HG02759 (cell line): ENCODE results near the gene TTC28.
"Not testable (repeated sequence)": the region's sequence is repeated elsewhere in the genome, so short reads cannot be mapped to it uniquely, and the experiment has no call there.

Experiments
- ATAC-seq: cut with Tn5 transposase; IDR thresholded peaks from one replicate; pipeline ENCODE4 v1.9.1; 2021; ENCODE audit warnings: mild to moderate bottlenecking, moderate library complexity; ENCODE audit not compliant: unreplicated experiment

TTC28 gene

DNA sequence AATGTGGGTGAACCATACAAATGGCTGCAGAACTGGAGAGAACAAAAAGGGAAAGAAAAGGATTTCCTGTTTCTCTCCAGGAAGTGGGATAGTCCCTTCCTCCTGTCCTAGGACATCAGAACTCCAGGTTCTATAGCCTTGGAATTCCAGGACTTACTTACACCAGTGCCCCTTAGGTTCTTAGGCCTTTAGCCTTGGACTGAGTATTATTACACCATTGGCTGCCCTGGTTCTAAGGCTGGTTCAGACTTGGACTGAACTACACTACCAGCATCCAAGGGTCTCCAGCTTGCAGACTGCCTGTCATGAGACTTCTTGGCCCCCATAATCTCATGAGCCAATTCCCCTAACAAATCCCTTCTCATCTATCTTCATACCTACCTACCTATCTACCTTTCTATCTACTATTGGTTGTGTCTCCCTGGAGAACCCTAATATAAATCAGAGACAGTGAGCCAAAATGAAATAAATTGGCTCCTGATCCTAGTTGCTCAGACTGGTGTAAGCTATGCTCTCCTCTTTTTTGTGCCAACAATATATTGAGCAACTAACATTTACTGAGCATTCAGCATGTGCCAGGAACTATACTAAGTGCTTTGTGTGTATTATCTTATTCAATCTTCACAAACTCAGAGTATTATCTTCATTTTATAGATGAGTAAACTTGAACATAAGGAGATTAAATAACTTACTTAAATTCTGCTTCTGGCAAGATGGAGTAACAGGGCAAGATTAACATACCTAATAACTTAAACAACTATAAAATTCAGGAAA lies 303.7 kb downstream of the TTC28 start:
- no peak for ATAC-seq

GRCh38 chr22:28373831-28374230 lies 305.8 kb downstream of the TTC28 start:
- no peak for ATAC-seq

DNA sequence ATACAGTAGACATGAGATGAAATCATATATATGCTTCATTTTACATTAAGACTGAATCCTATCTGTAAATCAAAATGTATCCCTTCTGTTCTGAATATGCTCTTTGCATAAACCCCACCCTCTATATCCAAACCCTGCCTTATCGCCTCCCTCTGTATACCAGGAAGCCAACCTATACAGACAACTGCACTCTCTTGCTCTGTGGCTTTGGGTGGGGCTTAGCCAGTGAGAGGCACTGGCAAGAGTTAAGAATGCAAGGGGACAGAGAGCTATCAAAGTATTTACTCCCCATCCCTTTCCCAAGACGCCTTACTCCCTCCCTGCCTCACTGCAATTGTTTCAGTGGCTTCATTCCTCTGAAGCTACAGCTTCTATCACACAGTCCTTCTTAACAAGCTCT lies 309.8 kb downstream of the TTC28 start:
- ATAC-seq: no peak

DNA sequence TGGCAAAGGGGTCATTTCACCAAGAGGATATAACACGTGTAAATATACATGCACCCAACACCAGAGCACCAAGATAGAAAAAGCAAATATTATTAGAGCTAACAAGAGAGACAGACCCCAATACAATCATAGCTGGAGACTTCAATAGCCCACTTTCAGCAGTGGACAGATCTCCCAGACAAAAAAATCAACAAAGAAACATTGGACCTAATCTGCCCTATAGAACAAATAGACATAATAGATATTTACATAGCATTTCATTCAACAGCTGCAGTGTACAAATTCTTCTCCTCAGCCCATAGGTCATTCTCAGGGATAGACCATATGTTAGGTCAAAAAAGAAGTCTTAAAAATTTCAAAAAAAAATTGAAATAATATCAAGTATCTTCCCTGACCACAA lies 312.8 kb downstream of the TTC28 start:
- ATAC-seq: no peak

DNA sequence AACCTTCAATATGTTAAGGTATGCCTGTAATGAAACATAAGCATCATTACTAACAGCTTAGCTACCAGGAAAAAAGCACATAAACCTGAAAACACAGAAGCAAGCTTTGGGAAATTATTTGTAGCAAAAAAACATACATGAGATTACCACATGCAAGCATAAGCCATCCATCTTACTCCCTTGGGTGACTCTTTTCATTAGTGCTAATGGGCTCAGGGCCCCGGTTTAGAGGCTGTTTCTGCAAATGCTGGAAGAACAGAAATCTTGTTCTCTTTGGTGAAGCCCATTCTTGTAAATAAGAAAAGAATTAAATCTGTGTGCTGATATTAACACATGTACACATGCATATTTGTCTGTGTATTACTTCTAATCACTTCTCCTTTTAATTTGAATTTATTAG lies 314.3 kb downstream of the TTC28 start:
- no peak for ATAC-seq

DNA sequence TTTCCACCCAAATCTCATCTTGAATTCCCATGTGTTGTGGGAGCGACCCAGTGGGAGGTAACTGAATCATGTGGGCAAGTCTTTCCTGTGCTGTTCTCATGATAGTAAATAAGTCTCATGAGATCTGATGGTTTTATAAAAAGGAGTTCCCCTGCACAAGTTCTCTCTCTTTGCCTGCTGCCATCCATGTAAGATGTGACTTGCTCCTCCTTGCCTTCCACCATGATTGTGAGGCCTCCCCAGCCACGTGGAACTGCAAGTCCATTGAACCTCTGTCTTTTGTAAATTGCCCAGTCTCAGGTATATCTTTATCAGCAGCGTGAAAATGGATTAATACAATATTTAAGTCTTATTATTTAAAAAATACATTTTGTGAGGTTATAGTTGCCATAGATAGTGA lies 315.5 kb downstream of the TTC28 start:
- not testable (repeated sequence) for ATAC-seq

DNA sequence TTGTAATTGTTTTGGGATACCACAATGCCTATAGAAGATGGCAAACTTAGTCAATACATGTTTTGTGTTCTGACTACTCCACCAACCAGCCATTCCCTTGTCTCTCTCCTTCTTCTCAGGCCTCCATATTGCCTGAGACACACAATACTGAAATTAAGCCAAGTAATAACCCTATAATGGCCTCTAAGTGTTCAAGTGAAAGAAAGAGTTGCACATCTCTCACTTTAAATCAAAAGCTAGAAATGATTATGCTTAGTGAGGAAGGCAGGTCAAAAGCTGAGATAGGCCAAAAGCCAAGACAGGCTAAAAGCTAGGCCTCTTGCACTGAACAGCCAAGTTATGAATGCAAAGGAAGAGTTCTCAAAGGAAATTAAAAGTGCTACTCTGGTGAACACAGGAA lies 318.7 kb downstream of the TTC28 start:
- no peak for ATAC-seq

- no peak for ATAC-seq
These were observed 321.3 kb downstream of the TTC28 start for GRCh38 chr22:28358312-28358711.

DNA sequence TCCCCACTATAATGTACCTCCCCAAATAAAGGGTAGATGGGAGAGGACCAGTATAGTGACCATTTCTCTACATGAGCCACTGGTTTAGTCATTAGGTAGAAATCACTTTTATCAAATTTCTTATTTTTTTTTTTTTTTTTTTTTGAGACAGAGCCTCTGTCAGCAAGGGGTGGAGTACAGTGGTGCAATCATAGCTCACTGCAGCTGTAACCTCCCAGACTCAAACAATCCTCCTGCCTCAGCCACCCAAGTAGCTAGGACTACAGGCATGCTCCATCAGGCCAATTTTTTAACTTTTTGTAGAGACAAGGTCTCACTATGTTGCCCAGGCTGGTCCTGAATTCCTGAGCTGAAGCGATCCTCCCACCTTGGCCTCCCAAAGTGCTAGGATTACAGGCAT lies 322.4 kb downstream of the TTC28 start:
- no peak for ATAC-seq

GRCh38 chr22:28351476-28351875 lies 328.2 kb downstream of the TTC28 start:
- no peak for ATAC-seq

DNA sequence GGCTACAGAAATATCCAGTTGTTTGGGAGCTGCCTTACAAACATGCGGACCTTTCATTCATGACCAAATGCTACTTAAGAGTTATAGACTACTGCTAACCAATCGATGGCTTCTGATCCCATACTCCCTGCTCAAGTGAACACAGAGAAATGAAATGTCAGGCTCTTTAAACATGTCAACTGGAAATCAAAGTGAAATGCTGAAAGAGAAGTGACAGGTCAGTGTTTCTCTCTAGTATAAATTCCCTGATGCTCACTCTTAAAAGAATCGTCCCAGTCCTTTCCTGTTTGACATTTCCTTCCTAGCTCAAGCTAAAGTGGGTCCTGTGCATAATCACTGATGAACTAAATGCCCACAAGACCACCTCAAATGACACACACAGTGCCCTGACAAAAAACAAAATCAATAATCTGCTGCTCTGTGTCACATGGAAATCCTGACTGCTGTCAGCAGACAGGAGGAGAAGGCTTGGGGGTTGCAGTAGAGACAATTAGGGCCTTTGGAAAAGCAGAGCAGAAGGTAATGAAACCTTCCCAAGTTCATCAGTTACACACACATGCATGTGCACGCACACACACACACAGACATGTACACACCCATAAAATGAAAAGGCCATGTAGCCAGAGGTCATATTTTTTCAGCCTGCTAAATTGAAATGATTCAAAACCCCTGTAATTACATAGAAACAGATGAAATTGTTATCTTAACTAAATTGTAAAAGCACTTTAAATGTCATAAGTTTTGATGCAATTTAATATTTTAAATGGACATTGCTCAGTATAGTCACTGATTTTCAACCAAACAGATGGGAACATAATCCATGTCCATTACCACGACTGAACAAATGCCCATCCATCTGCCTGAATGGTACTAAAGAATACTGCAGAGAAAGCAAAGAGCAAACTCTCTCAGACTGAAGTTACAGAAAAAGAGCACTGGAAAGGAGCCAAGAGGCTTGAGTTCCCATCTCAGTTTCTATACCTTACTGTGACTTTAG lies 330.7 kb downstream of the TTC28 start:
- ATAC-seq: no peak

DNA sequence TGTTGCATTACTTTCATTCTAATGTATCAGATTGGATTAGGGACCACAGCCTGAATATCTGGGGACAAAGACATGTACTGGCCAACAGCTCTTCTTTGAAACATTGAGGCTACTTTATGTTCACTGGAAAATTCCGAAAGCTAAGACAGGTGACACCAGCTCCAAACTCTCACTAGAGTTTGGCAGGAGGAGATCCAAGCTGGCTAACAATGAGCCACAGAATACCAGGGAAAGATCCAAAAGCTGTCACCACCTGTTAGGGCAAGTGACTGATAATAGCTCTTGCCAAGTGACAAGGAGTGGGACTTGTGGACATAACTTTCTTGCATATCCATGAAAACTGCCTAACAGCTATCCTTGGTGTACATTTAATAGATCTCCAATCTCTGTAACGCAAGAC lies 333.3 kb downstream of the TTC28 start:
- no peak for ATAC-seq

GRCh38 chr22:28344918-28345703 lies 334.5 kb downstream of the TTC28 start:
- no peak for ATAC-seq

GRCh38 chr22:28341001-28341400 lies 338.6 kb downstream of the TTC28 start:
- no peak for ATAC-seq

DNA sequence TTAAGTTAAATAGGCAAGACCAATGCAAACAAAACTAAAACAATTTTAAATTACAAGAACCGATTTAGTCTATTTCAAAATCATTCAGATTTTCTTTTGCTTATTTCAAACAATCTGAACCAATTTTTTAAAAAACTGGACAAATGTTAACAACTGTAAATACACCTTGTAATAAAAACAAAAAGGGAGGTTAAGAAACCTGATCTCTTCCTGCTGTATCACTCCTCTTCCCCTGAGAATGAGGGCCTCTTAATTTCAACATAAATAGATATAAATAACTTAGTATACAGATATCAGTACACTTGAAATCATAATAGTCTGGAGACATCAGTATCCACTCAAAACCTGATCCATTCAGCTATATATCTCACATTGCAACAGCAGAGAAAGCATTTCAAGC lies 346.6 kb downstream of the TTC28 start:
- ATAC-seq: no peak

DNA sequence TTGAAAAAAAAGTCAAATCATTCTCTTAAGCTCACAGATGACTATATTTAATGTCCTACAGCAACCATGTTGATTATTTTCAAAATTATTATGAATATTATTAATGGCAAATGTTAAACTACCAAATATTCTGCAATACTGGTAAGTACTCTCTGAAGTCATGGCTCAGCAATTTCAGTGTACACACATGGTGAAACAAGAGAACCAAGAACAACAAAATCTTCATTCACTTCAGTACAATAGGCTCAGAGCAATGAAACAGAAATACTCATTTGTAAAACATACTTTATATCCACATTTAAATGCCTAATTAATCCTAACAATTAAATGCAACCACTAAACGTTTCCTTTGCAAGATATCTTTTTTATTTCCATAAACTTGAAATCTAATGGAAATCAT lies 347.2 kb downstream of the TTC28 start:
- no peak for ATAC-seq

DNA sequence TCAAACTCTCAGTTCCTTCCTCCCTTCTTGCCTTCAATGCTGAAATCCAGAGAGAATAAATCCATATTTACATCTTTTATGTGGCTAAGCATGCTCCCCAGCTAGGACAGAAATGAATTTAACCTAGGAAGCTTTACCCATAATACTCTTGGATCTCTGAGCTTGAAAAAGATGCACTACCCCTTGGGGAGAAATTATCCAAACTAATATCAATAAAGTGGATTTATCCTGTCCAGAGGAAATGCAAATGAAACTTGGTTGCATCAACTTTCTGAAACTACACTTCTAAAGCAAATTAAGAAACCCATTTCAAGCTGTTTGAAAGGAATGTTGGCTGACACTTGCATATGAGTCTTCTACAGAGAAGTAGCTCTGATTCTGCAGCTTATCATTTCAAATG lies 347.9 kb downstream of the TTC28 start:
- no peak for ATAC-seq

- ATAC-seq: no peak
These were observed 350.2 kb downstream of the TTC28 start for GRCh38 chr22:28329186-28330073.

GRCh38 chr22:28328756-28329155 lies 350.9 kb downstream of the TTC28 start:
- no peak for ATAC-seq

DNA sequence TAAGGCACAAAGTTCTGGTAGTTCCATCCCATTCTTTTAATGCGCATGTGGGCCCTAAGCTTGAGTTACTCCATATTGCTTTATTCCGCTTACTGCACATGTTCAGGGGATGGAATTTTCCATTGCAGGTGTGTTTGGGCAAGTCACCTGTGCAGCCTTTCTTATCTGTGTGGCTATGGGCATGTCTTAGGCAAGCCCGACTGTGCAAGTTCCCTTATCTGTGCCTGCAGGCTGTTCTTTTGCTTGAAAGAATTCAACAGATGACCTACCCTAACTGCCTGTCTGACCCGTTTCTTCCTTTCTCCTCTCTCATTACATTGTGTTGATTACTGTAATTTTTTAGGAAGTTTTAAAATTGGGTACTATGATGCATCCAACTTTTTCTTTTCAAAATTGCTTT lies 363.6 kb downstream of the TTC28 start:
- ATAC-seq: no peak
